Spleen (tissue), 11 donors: Measurements from ENCODE around the gene PARD6A. TPM values are rescaled to one million over a fixed set of nuclear protein-coding genes. Genes with fewer than 3 reads are reported as not detected.
A peak's percentile ranks its signal among the peaks of the same experiment; 100 is the strongest.

Source experiments
- DNase-seq: peaks from one replicate; pipeline ENCODE4 v3.0.0-alpha.2; 2020
- H3K27ac ChIP-seq, 8 donors: fragments of 200-600 bp; sonication (generic) in 7 of 8; 1 replicate in 4 of 8; 2 replicates in 4 of 8; pipeline versions ENCODE4 v1.5.0 to v1.8.0; 2016 to 2021; ENCODE audit warnings: inconsistent platforms in 4 of 8, mild to moderate bottlenecking in 4 of 8, moderate library complexity in 1 of 8
- H3K27me3 ChIP-seq, 7 donors: fragments of 200-600 bp; sonication (generic) in 6 of 7; replicated peaks in 1 of 7; 1 replicate in 4 of 7; 2 replicates in 3 of 7; pipeline versions ENCODE4 v1.5.0 to v1.8.0; 2016 to 2021; ENCODE audit warnings: inconsistent platforms in 3 of 7, mild to moderate bottlenecking in 1 of 7
- H3K36me3 ChIP-seq, 6 donors: fragments of 200-600 bp; sonication (generic) in 5 of 6; 1 replicate in 4 of 6; 2 replicates in 2 of 6; pipeline versions ENCODE4 v1.5.0 to v1.8.0; 2016 to 2021; ENCODE audit warnings: inconsistent platforms in 2 of 6
- H3K4me1 ChIP-seq, 6 donors: fragments of 200-600 bp; sonication (generic) in 5 of 6; 1 replicate in 3 of 6; 2 replicates in 3 of 6; pipeline versions ENCODE4 v1.5.0 to v1.8.0; 2016 to 2021; ENCODE audit warnings: inconsistent platforms in 3 of 6
- H3K4me3 ChIP-seq, 8 donors: fragments of 200-600 bp; sonication (generic) in 7 of 8; 1 replicate in 4 of 8; 2 replicates in 4 of 8; pipeline versions ENCODE4 v1.5.0 to v1.8.0; 2016 to 2021; ENCODE audit warnings: inconsistent platforms in 4 of 8, mild to moderate bottlenecking in 4 of 8, moderate library complexity in 2 of 8
- H3K9me3 ChIP-seq, 8 donors: fragments of 200-600 bp; sonication (generic) in 7 of 8; 1 replicate in 4 of 8; 2 replicates in 4 of 8; pipeline versions ENCODE4 v1.5.0 to v1.8.0; 2016 to 2021; ENCODE audit warnings: inconsistent platforms in 4 of 8
- CTCF ChIP-seq, 11 experiments: fragments of 200-600 bp in 7 of 11; fragments of 450-650 bp in 4 of 11; sonication (generic) in 4 of 11; IDR thresholded peaks in 8 of 11; conservative IDR thresholded peaks in 3 of 11; 1 replicate in 7 of 11; 2 replicates in 4 of 11; pipeline versions ENCODE4 v1.4.0 to v1.8.0; 2016 to 2021; ENCODE audit warnings: antibody characterized with exemption in 11 of 11, inconsistent platforms in 4 of 11, mild to moderate bottlenecking in 1 of 11
- POLR2A ChIP-seq, 3 donors: fragments of 450-650 bp; IDR thresholded peaks; one replicate each; pipeline ENCODE4 v1.5.1; 2017; ENCODE audit warnings: antibody characterized with exemption in 3 of 3, mild to moderate bottlenecking in 1 of 3
- POLR2AphosphoS5 ChIP-seq, 3 donors: sonication (generic); formaldehyde crosslinking; IDR thresholded peaks; one replicate each; pipeline ENCODE4 v1.5.1; 2017; ENCODE audit warnings: antibody characterized with exemption in 3 of 3
- WGBS, 5 donors: extraction: QIAGEN DNeasy Blood & Tissue Kit in 3 of 5; methylation state at CpG; one replicate each; pipeline versions ENCODE4 v1.1.5 to v1.1.7; 2013 to 2018; 5-methylcytosine and 5-hydroxymethylcytosine counted together
- intact Hi-C: fragments of 100-400 bp; cut with DNase I; formaldehyde crosslinking; loops from one replicate; pipeline ENCODE4 v1.15.0; 2023; ENCODE audit warnings: low total_unique reads
- polyA plus RNA-seq, 3 donors: library from polyadenylated mRNA; stranded (reverse); fragments of 200-250 nt; gene quantifications; one replicate each; pipeline ENCODE4 v1.2.1, GENCODE V29; 2013
- total RNA-seq, 7 donors: library from RNA; depleted of rRNA in 3 of 7; stranded (reverse); fragments of >200 nt in 3 of 7; fragmentation: NEBNext Ultra II Directional in 4 of 7; extraction: Animal tissue kit (Norgen Biotek cat#: 25700) in 4 of 7; gene quantifications; one replicate each; pipeline versions ENCODE4 v1.1.0 to v1.2.1, GENCODE V29; 2016 to 2021
- donor health status: healthy with polysubstance abuse.
- donor health status: DM: no; HTN: no; CAD: no; lungs with moderate emphysema.
- donor health status: DM: no; HTN: no; CAD: no.
- donor health status: Bipolar disorder and iron deficiency.
- donor health status: healthy.
- donor health status: DM: no; HTN: no; CAD: no.
- donor health status: DM: yes; HTN: yes; CAD: no.

PARD6A gene
- total and polyA plus RNA-seq, 10 donors = 3.3 to 13.8 (median 6.7) TPM

- no peaks in the 10 kb centered on the region for H3K9me3 ChIP-seq
- intact Hi-C loops = no loop called here
- no peak for TF ChIP-seq POLR2AphosphoS5 (IDR thresholded peaks at IDR 0.05)
- no peak for TF ChIP-seq POLR2A (IDR thresholded peaks at IDR 0.05)
- no peak for TF ChIP-seq CTCF (IDR thresholded peaks at IDR 0.05 in 8 of 11, conservative IDR thresholded peaks at IDR 0.05 in 3 of 11)
- H3K27ac ChIP-seq = peak overlapping the region in 1 of 8 donors; percentile 1
- peaks cover 0 to 20% (median 0%) of the 10 kb centered on the region in 6 donors for H3K36me3 ChIP-seq
- H3K4me1 ChIP-seq = peaks cover 0 to 36% (median 16%) of the 10 kb centered on the region in 6 donors
- no peaks in the 10 kb centered on the region for H3K27me3 ChIP-seq
- WGBS, 5 donors = 61 to 94% (median 81%) methylated on average over 2 of the region's 2 CpGs
- DNase-seq = no peak
- no peak overlapping the region for H3K4me3 ChIP-seq
Measured at GRCh38 chr16:67708368-67708771, 47.6 kb downstream of the PARD6A start.

GRCh38 chr16:67709050-67709449, 48.3 kb downstream of the PARD6A start:
- 95 to 100% (median 100%) methylated on average over 1 of the region's 1 CpG for WGBS, 5 donors

GRCh38 chr16:67710607-67711006, 49.8 kb downstream of the PARD6A start:
- 93 to 98% (median 95%) methylated on average over 6 of the region's 6 CpGs for WGBS, 5 donors
- no peak for DNase-seq
- no peaks in the 10 kb centered on the region for H3K27me3 ChIP-seq
- peaks cover 0 to 16% (median 0%) of the 10 kb centered on the region in 6 donors for H3K36me3 ChIP-seq
- intact Hi-C loops = no loop called here
- no peak overlapping the region for H3K27ac ChIP-seq
- H3K9me3 ChIP-seq = no peaks in the 10 kb centered on the region
- TF ChIP-seq POLR2A (IDR thresholded peaks at IDR 0.05) = no peak
- TF ChIP-seq POLR2AphosphoS5 (IDR thresholded peaks at IDR 0.05) = no peak
- no peak for TF ChIP-seq CTCF (IDR thresholded peaks at IDR 0.05 in 8 of 11, conservative IDR thresholded peaks at IDR 0.05 in 3 of 11)
- peaks cover 0 to 44% (median 27%) of the 10 kb centered on the region in 6 donors for H3K4me1 ChIP-seq
- no peak overlapping the region for H3K4me3 ChIP-seq

More at GRCh38 chr16:67709050-67709449, 48.3 kb downstream of the PARD6A start:
- intact Hi-C loops = no loop called here
- Histone ChIP-seq H3K27ac (no peak overlapping the region), H3K4me1 (peaks cover 0 to 36% (median 19%) of the 10 kb centered on the region in 6 donors), H3K36me3 (peaks cover 0 to 20% (median 0%) of the 10 kb centered on the region in 6 donors), H3K4me3 (no peak overlapping the region), H3K9me3 (no peaks in the 10 kb centered on the region), H3K27me3 (no peaks in the 10 kb centered on the region)
- TF ChIP-seq POLR2AphosphoS5 (IDR thresholded peaks at IDR 0.05) (no peak), CTCF (IDR thresholded peaks at IDR 0.05 in 8 of 11, conservative IDR thresholded peaks at IDR 0.05 in 3 of 11) (no peak), POLR2A (IDR thresholded peaks at IDR 0.05) (no peak)
- DNase-seq = no peak

Other genes starting within 250 kb of the PARD6A start
- gene ZDHHC1, start 244.5 kb upstream of the PARD6A start, total RNA-seq = 10 to 100 TPM in 6 of 7 donors, 1 to 10 TPM in 1; 9.5 to 31.2 (median 20.6) TPM
- gene ZDHHC1, start 244.5 kb upstream of the PARD6A start, polyA plus RNA-seq = 1 to 10 TPM; 2.1 to 6.0 (median 2.3) TPM
- gene HSD11B2, start 229.8 kb upstream of the PARD6A start, total RNA-seq = 10 to 100 TPM in 1 of 7 donors, 1 to 10 TPM in 5, under 1 TPM in 1; 0.85 to 18.3 (median 4.7) TPM
- 1 to 10 TPM; 1.7 to 4.1 (median 2.8) TPM for gene HSD11B2, start 229.8 kb upstream of the PARD6A start, polyA plus RNA-seq
- gene ATP6V0D1, start 179.8 kb upstream of the PARD6A start, total RNA-seq = 100 to 1,000 TPM in 5 of 7 donors, 10 to 100 TPM in 2; 97.5 to 133 (median 114) TPM
- gene ATP6V0D1, start 179.8 kb upstream of the PARD6A start, polyA plus RNA-seq = 10 to 100 TPM; 37.3 to 68.6 (median 40.1) TPM
- gene AGRP, start 177.4 kb upstream of the PARD6A start, total RNA-seq = under 1 TPM in 1 of 7 donors, not detected in 6; 0.91 TPM
- under 1 TPM; 0.15 to 0.30 (median 0.22) TPM for gene AGRP, start 177.4 kb upstream of the PARD6A start, polyA plus RNA-seq
- 100 to 1,000 TPM; 114 to 242 (median 188) TPM for gene RIPOR1, start 132.1 kb upstream of the PARD6A start, total RNA-seq
- gene RIPOR1, start 132.1 kb upstream of the PARD6A start, polyA plus RNA-seq = 10 to 100 TPM; 29.9 to 84.7 (median 69.9) TPM
- gene CTCF, start 98.4 kb upstream of the PARD6A start, total RNA-seq = 10 to 100 TPM; 47.6 to 67.7 (median 50.8) TPM
- 10 to 100 TPM; 24.4 to 36.7 (median 25.6) TPM for gene CTCF, start 98.4 kb upstream of the PARD6A start, polyA plus RNA-seq
- 10 to 100 TPM; 30.0 to 66.7 (median 50.6) TPM for gene CARMIL2, start 15.8 kb upstream of the PARD6A start, total RNA-seq
- 10 to 100 TPM; 48.1 to 92.3 (median 80.1) TPM for gene CARMIL2, start 15.8 kb upstream of the PARD6A start, polyA plus RNA-seq
- 10 to 100 TPM; 18.1 to 31.7 (median 24.4) TPM for gene ACD, start 700 bp upstream of the PARD6A start, total RNA-seq
- 10 to 100 TPM; 16.9 to 25.2 (median 18.1) TPM for gene ACD, start 700 bp upstream of the PARD6A start, polyA plus RNA-seq
- 10 to 100 TPM in 5 of 7 donors, 1 to 10 TPM in 2; 9.2 to 18.4 (median 11.4) TPM for gene ENKD1, start 5.8 kb downstream of the PARD6A start, total RNA-seq
- gene ENKD1, start 5.8 kb downstream of the PARD6A start, polyA plus RNA-seq = 10 to 100 TPM; 13.0 to 21.6 (median 18.7) TPM
- gene C16orf86, start 5.9 kb downstream of the PARD6A start, total RNA-seq = 10 to 100 TPM in 2 of 7 donors, 1 to 10 TPM in 5; 5.2 to 17.3 (median 7.9) TPM
- gene C16orf86, start 5.9 kb downstream of the PARD6A start, polyA plus RNA-seq = 10 to 100 TPM in 2 of 3 donors, 1 to 10 TPM in 1; 8.9 to 11.1 (median 11.0) TPM
- 10 to 100 TPM; 34.6 to 45.6 (median 41.1) TPM for gene GFOD2, start 58.4 kb downstream of the PARD6A start, total RNA-seq
- gene GFOD2, start 58.4 kb downstream of the PARD6A start, polyA plus RNA-seq = 10 to 100 TPM; 10.4 to 21.4 (median 11.6) TPM
- 10 to 100 TPM; 19.7 to 38.6 (median 25.9) TPM for gene RANBP10, start 145.6 kb downstream of the PARD6A start, total RNA-seq
- gene RANBP10, start 145.6 kb downstream of the PARD6A start, polyA plus RNA-seq = 10 to 100 TPM in 1 of 3 donors, 1 to 10 TPM in 2; 6.6 to 10.7 (median 8.1) TPM
- 1 to 10 TPM in 1 of 7 donors, under 1 TPM in 6; 0.44 to 2.7 (median 0.80) TPM for gene TSNAXIP1, start 145.9 kb downstream of the PARD6A start, total RNA-seq
- 1 to 10 TPM; 1.0 to 2.3 (median 1.9) TPM for gene TSNAXIP1, start 145.9 kb downstream of the PARD6A start, polyA plus RNA-seq
- 10 to 100 TPM; 23.5 to 80.7 (median 35.7) TPM for gene THAP11, start 181.4 kb downstream of the PARD6A start, total RNA-seq
- gene THAP11, start 181.4 kb downstream of the PARD6A start, polyA plus RNA-seq = 10 to 100 TPM; 19.9 to 31.7 (median 24.3) TPM
- 10 to 100 TPM; 38.8 to 64.3 (median 48.6) TPM for gene NUTF2, start 186.0 kb downstream of the PARD6A start, total RNA-seq
- 100 to 1,000 TPM in 1 of 3 donors, 10 to 100 TPM in 2; 92.3 to 116 (median 97.0) TPM for gene NUTF2, start 186.0 kb downstream of the PARD6A start, polyA plus RNA-seq
- 10 to 100 TPM; 43.2 to 82.9 (median 50.8) TPM for gene CENPT, start 186.7 kb downstream of the PARD6A start, total RNA-seq
- 100 to 1,000 TPM in 1 of 3 donors, 10 to 100 TPM in 2; 47.2 to 101 (median 91.3) TPM for gene CENPT, start 186.7 kb downstream of the PARD6A start, polyA plus RNA-seq
- 10 to 100 TPM; 51.7 to 71.3 (median 63.2) TPM for gene EDC4, start 212.1 kb downstream of the PARD6A start, total RNA-seq
- gene EDC4, start 212.1 kb downstream of the PARD6A start, polyA plus RNA-seq = 10 to 100 TPM; 27.6 to 45.0 (median 39.6) TPM
- 1 to 10 TPM in 3 of 7 donors, under 1 TPM in 2, not detected in 2; 0.60 to 6.2 (median 1.2) TPM for gene NRN1L, start 223.9 kb downstream of the PARD6A start, total RNA-seq
- gene NRN1L, start 223.9 kb downstream of the PARD6A start, polyA plus RNA-seq = 1 to 10 TPM; 2.5 to 4.4 (median 3.4) TPM
- gene PSKH1, start 232.3 kb downstream of the PARD6A start, total RNA-seq = 10 to 100 TPM; 13.0 to 31.3 (median 26.0) TPM
- 10 to 100 TPM in 1 of 3 donors, 1 to 10 TPM in 2; 5.0 to 16.2 (median 6.8) TPM for gene PSKH1, start 232.3 kb downstream of the PARD6A start, polyA plus RNA-seq